Measurements from ENCODE around the gene PAX9.

GRCh38 chr14:36617824-36618223 is 43.8 kb upstream of the PAX9 start:
- TF ChIP-seq REST (IDR thresholded peaks at IDR 0.05; ENCODE audit: insufficient read depth in 1 of 2, low read depth in 2 of 2, low read length in 2 of 2) (no peak), POLR2AphosphoS5 (IDR thresholded peaks at IDR 0.05; ENCODE audit: low read depth, low read length) (no peak), TAF1 (IDR thresholded peaks at IDR 0.05; ENCODE audit: borderline replicate concordance, insufficient read depth, low read length) (no peak)
